OCI-LY3 (cell line): Measurements from ENCODE around the gene NFIA.

Experiments
- H2AFZ ChIP-seq: fragments of 200-600, 300-600 bp; shearing (Covaris generic); 2 replicates; pipeline ENCODE4 v1.6.0; 2014; ENCODE audit warnings: antibody characterized with exemption, low read depth, low read length
- H3K27ac ChIP-seq: fragments of 200-600, 300-600 bp; sonication (generic); 2 replicates; pipeline ENCODE4 v1.5.1; 2014; ENCODE audit warnings: mild to moderate bottlenecking, low read length, moderate library complexity, mixed read lengths
- H3K27me3 ChIP-seq: fragments of 200-600, 300-600 bp; sonication (generic); 2 replicates; pipeline ENCODE4 v1.6.1; 2014; ENCODE audit warnings: low read depth, low read length, mixed read lengths
- H3K36me3 ChIP-seq: fragments of 200-600, 300-600 bp; sonication (generic); replicated peaks from 2 replicates; pipeline ENCODE3; 2014; ENCODE audit warnings: low read depth, low read length, mixed read lengths
- H3K4me1 ChIP-seq: fragments of 300-600, 200-600 bp; sonication (generic); 2 replicates; pipeline ENCODE4 v1.6.1; 2014; ENCODE audit warnings: low read length, mixed read lengths
- H3K4me2 ChIP-seq: fragments of 200-600, 300-600 bp; sonication (generic); 2 replicates; pipeline ENCODE4 v1.6.1; 2014; ENCODE audit warnings: low read length, mixed read lengths
- H3K4me3 ChIP-seq: fragments of 300-600, 200-600 bp; sonication (generic); 2 replicates; pipeline ENCODE4 v1.5.1; 2014; ENCODE audit warnings: antibody characterized with exemption, mild to moderate bottlenecking, low read length, moderate library complexity
- H3K79me2 ChIP-seq: fragments of 300-600, 200-600 bp; shearing (Covaris generic); 2 replicates; pipeline ENCODE4 v1.6.1; 2014; ENCODE audit warnings: mild to moderate bottlenecking, low read length, mixed read lengths
- H3K9ac ChIP-seq: fragments of 300-600, 200-600 bp; shearing (Covaris generic); 2 replicates; pipeline ENCODE4 v1.6.0; 2014; ENCODE audit warnings: mild to moderate bottlenecking, low read length, moderate library complexity
- H3K9me3 ChIP-seq: fragments of 200-600, 300-600 bp; shearing (Covaris generic); 2 replicates; pipeline ENCODE4 v1.6.1; 2014; ENCODE audit warnings: low read length, mixed read lengths; ENCODE audit not compliant: insufficient read depth
- H4K20me1 ChIP-seq: fragments of 200-600, 300-600 bp; sonication (generic); 2 replicates; pipeline ENCODE4 v1.6.1; 2016; ENCODE audit warnings: low read length, mixed read lengths; ENCODE audit not compliant: insufficient read depth
- CTCF ChIP-seq: fragments of 200-600, 300-600 bp; sonication (generic); IDR thresholded peaks from 2 replicates; pipeline ENCODE4 v1.5.1; 2014; ENCODE audit warnings: antibody characterized with exemption, low read length, low read depth
- EZH2phosphoT487 ChIP-seq: fragments of 200-600 bp; shearing (Covaris generic); IDR thresholded peaks from 2 replicates; pipeline ENCODE4 v1.6.1; 2018; ENCODE audit warnings: antibody characterized with exemption, mixed run types, low read depth

The NFIA gene

GRCh38 chr1:61307422-61308142, 225.2 kb downstream of the NFIA start:
- no peaks in the 10 kb centered on the region for H3K27me3 ChIP-seq
- no peak overlapping the region for H3K27ac ChIP-seq
- no peaks in the 10 kb centered on the region for H4K20me1 ChIP-seq
- no peaks in the 10 kb centered on the region for H3K36me3 ChIP-seq
- no peak overlapping the region for H3K4me3 ChIP-seq
- TF ChIP-seq EZH2phosphoT487 (no peak), CTCF (no peak)
- H3K9me3 ChIP-seq: no peaks in the 10 kb centered on the region
- no peak overlapping the region for H2AFZ ChIP-seq
- H3K79me2 ChIP-seq: no peaks in the 10 kb centered on the region
- no peak overlapping the region for H3K9ac ChIP-seq
- H3K4me2 ChIP-seq: no peak overlapping the region
- no peaks in the 10 kb centered on the region for H3K4me1 ChIP-seq

DNA sequence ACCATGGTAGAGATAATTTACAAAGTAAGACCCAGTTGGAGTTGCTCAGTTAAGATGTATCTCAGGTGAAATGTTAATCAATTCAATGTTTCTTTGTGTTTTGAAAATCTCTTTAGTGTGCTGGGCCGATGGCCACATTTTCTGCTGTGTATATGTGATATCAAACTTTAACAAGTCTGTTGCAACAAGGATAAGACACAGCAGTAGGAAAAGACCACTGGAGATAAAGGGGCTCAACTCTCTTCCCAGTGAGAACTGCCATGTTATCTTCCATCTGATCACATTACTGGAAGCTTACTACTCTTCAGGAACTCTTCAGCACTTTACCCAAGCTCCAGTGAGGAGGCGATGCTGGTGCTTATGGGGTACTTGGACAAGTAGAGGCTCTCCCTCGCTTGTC, 227.7 kb downstream of the NFIA start:
- TF ChIP-seq CTCF (no peak), EZH2phosphoT487 (no peak)

GRCh38 chr1:61310538-61310937, 228.2 kb downstream of the NFIA start:
- no peak overlapping the region for H3K9ac ChIP-seq
- TF ChIP-seq EZH2phosphoT487 (no peak), CTCF (no peak)
- no peaks in the 10 kb centered on the region for H4K20me1 ChIP-seq
- H3K27me3 ChIP-seq: peaks cover 6% of the 10 kb centered on the region; the same call in 1 of the 2 replicates
- no peak overlapping the region for H3K4me3 ChIP-seq
- no peaks in the 10 kb centered on the region for H3K36me3 ChIP-seq
- no peaks in the 10 kb centered on the region for H3K4me1 ChIP-seq
- H3K27ac ChIP-seq: no peak overlapping the region
- H3K4me2 ChIP-seq: no peak overlapping the region
- H3K9me3 ChIP-seq: no peaks in the 10 kb centered on the region
- H3K79me2 ChIP-seq: no peaks in the 10 kb centered on the region
- no peak overlapping the region for H2AFZ ChIP-seq

More for the DNA sequence above, 227.7 kb downstream of the NFIA start:
- Histone ChIP-seq H3K27ac (no peak overlapping the region), H2AFZ (no peak overlapping the region), H3K4me2 (no peak overlapping the region), H4K20me1 (no peaks in the 10 kb centered on the region), H3K36me3 (no peaks in the 10 kb centered on the region), H3K9ac (no peak overlapping the region), H3K27me3 (peaks cover 6% of the 10 kb centered on the region; the same call in 1 of the 2 replicates), H3K4me1 (no peaks in the 10 kb centered on the region), H3K4me3 (no peak overlapping the region), H3K9me3 (no peaks in the 10 kb centered on the region), H3K79me2 (no peaks in the 10 kb centered on the region)

DNA sequence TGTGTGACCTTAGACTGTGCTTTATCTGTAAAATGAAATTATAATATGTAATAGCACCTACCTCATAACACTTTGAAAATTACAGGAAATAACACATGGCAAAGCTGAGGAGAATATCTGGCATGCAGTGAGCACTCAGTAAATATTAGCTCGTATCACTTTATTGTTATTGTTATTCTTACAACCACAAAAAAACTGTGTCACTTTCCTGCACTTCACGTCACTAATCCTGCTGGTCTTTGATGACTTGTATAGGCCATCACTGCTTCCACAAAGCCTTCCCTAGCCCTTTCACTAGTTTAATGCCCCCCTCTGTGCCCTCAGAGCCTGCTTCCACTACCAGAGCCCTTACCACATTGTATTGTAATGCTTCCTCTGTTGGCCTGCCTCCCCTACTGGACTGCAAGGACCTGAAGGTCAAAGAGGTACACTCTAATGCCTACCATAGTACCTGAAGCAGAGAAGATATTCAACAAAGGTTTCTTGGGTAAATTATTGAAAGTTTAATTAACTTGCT, 231.6 kb downstream of the NFIA start:
- no peaks in the 10 kb centered on the region for H3K36me3 ChIP-seq
- H3K4me2 ChIP-seq: no peak overlapping the region
- no peak overlapping the region for H3K9ac ChIP-seq
- TF ChIP-seq EZH2phosphoT487: no peak
- TF ChIP-seq CTCF: no peak
- H3K4me3 ChIP-seq: no peak overlapping the region
- H4K20me1 ChIP-seq: no peaks in the 10 kb centered on the region
- peaks cover 6% of the 10 kb centered on the region; the same call in 1 of the 2 replicates for H3K27me3 ChIP-seq
- no peaks in the 10 kb centered on the region for H3K9me3 ChIP-seq
- no peak overlapping the region for H3K27ac ChIP-seq
- H2AFZ ChIP-seq: no peak overlapping the region
- H3K79me2 ChIP-seq: no peaks in the 10 kb centered on the region
- peaks cover 6% of the 10 kb centered on the region for H3K4me1 ChIP-seq
